Hepatocyte (in vitro differentiated cells): ENCODE results near the gene COBL. TPM values are rescaled to one million over a fixed set of nuclear protein-coding genes. Genes with fewer than 3 reads are reported as not detected.

Experiments
- DNase-seq: peaks from one replicate; pipeline ENCODE4 v3.0.0-alpha.2; 2016; ENCODE audit warnings: low spot score
- H2AFZ ChIP-seq: fragments of 200-600 bp; sonication (generic); 2 replicates; pipeline ENCODE4 v1.6.0; 2016; ENCODE audit warnings: antibody characterized with exemption, mild to moderate bottlenecking
- H3K27ac ChIP-seq: fragments of 200-600 bp; sonication (generic); 2 replicates; pipeline ENCODE4 v1.5.1; 2016; ENCODE audit warnings: mild to moderate bottlenecking
- H3K27me3 ChIP-seq: fragments of 200-600 bp; sonication (generic); 2 replicates; pipeline ENCODE4 v1.6.1; 2016
- H3K36me3 ChIP-seq: fragments of 200-600 bp; sonication (generic); replicated peaks from 2 replicates; pipeline ENCODE4 v1.5.1; 2016; ENCODE audit warnings: low read depth; ENCODE audit not compliant: insufficient read depth
- H3K4me1 ChIP-seq: fragments of 200-600 bp; sonication (generic); 2 replicates; pipeline ENCODE4 v1.5.1; 2016; ENCODE audit warnings: mild to moderate bottlenecking, moderate library complexity; ENCODE audit not compliant: insufficient read depth
- H3K4me2 ChIP-seq: fragments of 200-600 bp; sonication (generic); 2 replicates; pipeline ENCODE4 v1.6.0; 2016
- H3K4me3 ChIP-seq: fragments of 200-600 bp; sonication (generic); 2 replicates; pipeline ENCODE4 v1.5.1; 2016; ENCODE audit warnings: mild to moderate bottlenecking
- H3K79me2 ChIP-seq: fragments of 200-600 bp; sonication (generic); 2 replicates; pipeline ENCODE4 v1.6.0; 2017; ENCODE audit warnings: mild to moderate bottlenecking
- H3K9me2 ChIP-seq: fragments of 200-600 bp; sonication (generic); replicated peaks from 2 replicates; pipeline ENCODE4 v1.6.0; 2017; ENCODE audit warnings: mild to moderate bottlenecking; ENCODE audit not compliant: insufficient read depth
- H3K9me3 ChIP-seq: fragments of 200-600 bp; sonication (generic); 2 replicates; pipeline ENCODE4 v1.5.1; 2016; ENCODE audit warnings: low read depth, mild to moderate bottlenecking
- H4K20me1 ChIP-seq: fragments of 200-600 bp; sonication (generic); 2 replicates; pipeline ENCODE4 v1.6.0; 2016; ENCODE audit warnings: mild to moderate bottlenecking; ENCODE audit not compliant: insufficient read depth, poor library complexity, severe bottlenecking
- CTCF ChIP-seq: fragments of 200-600 bp; sonication (generic); IDR thresholded peaks from 2 replicates; pipeline ENCODE4 v1.5.1; 2016; ENCODE audit warnings: antibody characterized with exemption, mild to moderate bottlenecking; ENCODE audit not compliant: poor library complexity
- EZH2 ChIP-seq: fragments of 200-600 bp; sonication (generic); IDR thresholded peaks from 2 replicates; pipeline ENCODE4 v1.6.1; 2016; ENCODE audit warnings: antibody characterized with exemption, mild to moderate bottlenecking, borderline replicate concordance
- EZH2phosphoT487 ChIP-seq: fragments of 200-600 bp; sonication (generic); IDR thresholded peaks from one replicate; pipeline ENCODE4 v1.6.1; 2018; ENCODE audit warnings: antibody characterized with exemption, mild to moderate bottlenecking, low read depth, moderate library complexity; ENCODE audit not compliant: unreplicated experiment, severe bottlenecking
- WGBS: methylation state at CpG from one replicate; pipeline ENCODE4 v1.1.6; 2016; ENCODE audit warnings: low lambda C conversion rate; ENCODE audit errors: missing lambda C conversion rate; 5-methylcytosine and 5-hydroxymethylcytosine counted together
- polyA plus RNA-seq: library from polyadenylated mRNA; unstranded; fragments of >200 nt; fragmentation: Nextera tagmentation; extraction: Ambion mirVana; gene quantifications from 2 replicates; pipeline ENCODE4 v1.2.1, GENCODE V29; 2016
- total RNA-seq: library from RNA; depleted of rRNA; stranded (reverse); fragments of >200 nt; gene quantifications from 2 replicates; pipeline ENCODE4 v1.2.3, GENCODE V29; 2014

COBL gene
- total and polyA plus RNA-seq, 2 experiments from 2014 or later: 7.8 to 20.5 TPM

GRCh38 chr7:51242007-51242691 is 74.5 kb downstream of the COBL start:
- Histone ChIP-seq H3K4me2 (no peak overlapping the region), H3K9me2 (no peaks in the 10 kb centered on the region), H3K36me3 (no peaks in the 10 kb centered on the region), H2AFZ (no peak overlapping the region), H3K27me3 (no peaks in the 10 kb centered on the region), H3K4me1 (no peaks in the 10 kb centered on the region), H3K9me3 (no peaks in the 10 kb centered on the region), H3K79me2 (peaks cover 62% of the 10 kb centered on the region), H3K4me3 (no peak overlapping the region), H4K20me1 (no peaks in the 10 kb centered on the region), H3K27ac (no peak overlapping the region)
- no peak for DNase-seq
- no peak for TF ChIP-seq EZH2
- 85% methylated on average over 5 of the region's 5 CpGs for WGBS

GRCh38 chr7:51240868-51241267 is 75.7 kb downstream of the COBL start:
- Histone ChIP-seq H3K4me1 (no peaks in the 10 kb centered on the region), H3K27ac (no peak overlapping the region), H3K4me3 (no peak overlapping the region), H3K79me2 (peaks cover 54% of the 10 kb centered on the region), H4K20me1 (no peaks in the 10 kb centered on the region), H3K4me2 (no peak overlapping the region), H3K36me3 (no peaks in the 10 kb centered on the region), H3K27me3 (no peaks in the 10 kb centered on the region), H3K9me2 (no peaks in the 10 kb centered on the region), H2AFZ (no peak overlapping the region), H3K9me3 (no peaks in the 10 kb centered on the region)
- WGBS: 79% methylated on average over 4 of the region's 4 CpGs
- TF ChIP-seq EZH2phosphoT487 (no peak), EZH2 (no peak), CTCF (no peak)
- DNase-seq: no peak

- Histone ChIP-seq H3K27ac (no peak overlapping the region), H3K4me3 (no peak overlapping the region), H3K79me2 (peaks cover 52% of the 10 kb centered on the region), H3K9me2 (no peaks in the 10 kb centered on the region), H3K4me2 (no peak overlapping the region), H4K20me1 (no peaks in the 10 kb centered on the region), H3K4me1 (no peaks in the 10 kb centered on the region), H3K36me3 (no peaks in the 10 kb centered on the region), H3K9me3 (no peaks in the 10 kb centered on the region), H3K27me3 (no peaks in the 10 kb centered on the region), H2AFZ (no peak overlapping the region)
- DNase-seq: no peak
- TF ChIP-seq EZH2phosphoT487 (no peak), EZH2 (no peak), CTCF (no peak)
- WGBS: 71% methylated on average over 3 of the region's 3 CpGs
These were observed 76.9 kb downstream of the COBL start for GRCh38 chr7:51239691-51240090.

DNA sequence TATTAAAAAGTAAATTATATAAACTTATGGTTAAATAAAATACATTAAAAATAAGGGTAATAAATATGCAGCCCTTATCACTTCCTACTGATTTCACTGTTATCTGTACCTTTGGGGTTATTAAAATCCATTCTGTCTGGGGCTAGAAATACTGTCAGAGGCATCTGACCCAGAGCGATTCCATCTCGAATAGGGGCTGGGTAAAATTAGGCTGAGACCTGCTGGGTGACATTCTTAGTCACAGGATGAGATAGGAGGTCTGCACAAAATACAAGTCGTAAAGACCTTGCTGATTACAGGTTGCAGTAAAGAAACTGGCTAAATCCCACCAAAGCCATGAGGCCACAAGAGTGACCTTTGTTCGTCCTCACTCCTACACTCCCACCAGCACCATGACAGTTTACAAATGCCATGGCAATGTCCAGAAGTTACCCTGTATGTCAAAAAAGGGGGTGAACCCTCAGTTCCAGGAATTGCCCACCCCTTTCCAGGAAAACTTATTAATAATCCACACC is 77.6 kb downstream of the COBL start:
- no peak overlapping the region for H3K4me2 ChIP-seq
- WGBS: 28% methylated on average over 4 of the region's 4 CpGs

More for the DNA sequence above, 77.6 kb downstream of the COBL start:
- Histone ChIP-seq H3K27me3 (no peaks in the 10 kb centered on the region), H3K9me3 (no peaks in the 10 kb centered on the region), H3K27ac (no peak overlapping the region), H3K4me1 (peaks cover 3% of the 10 kb centered on the region), H3K36me3 (no peaks in the 10 kb centered on the region), H3K9me2 (no peaks in the 10 kb centered on the region), H4K20me1 (no peaks in the 10 kb centered on the region), H3K79me2 (peaks cover 56% of the 10 kb centered on the region), H3K4me3 (no peak overlapping the region), H2AFZ (no peak overlapping the region)
- TF ChIP-seq CTCF: no peak
- DNase-seq: no peak
